Stimulated activated CD4-positive, alpha-beta T cell treated with anti-CD3 and anti-CD28 coated beads, Interleukin-4, amount 100 ng/mL, for 1 hour (primary cell): Measurements from ENCODE around the gene GMCL1.
"Not testable (repeated sequence)": the region's sequence is repeated elsewhere in the genome, so short reads cannot be mapped to it uniquely, and the experiment has no call there.

ENCODE experiments used
- DNase-seq: peaks from one replicate; pipeline ENCODE4 v3.0.0-alpha.2; 2020

The GMCL1 gene

DNA sequence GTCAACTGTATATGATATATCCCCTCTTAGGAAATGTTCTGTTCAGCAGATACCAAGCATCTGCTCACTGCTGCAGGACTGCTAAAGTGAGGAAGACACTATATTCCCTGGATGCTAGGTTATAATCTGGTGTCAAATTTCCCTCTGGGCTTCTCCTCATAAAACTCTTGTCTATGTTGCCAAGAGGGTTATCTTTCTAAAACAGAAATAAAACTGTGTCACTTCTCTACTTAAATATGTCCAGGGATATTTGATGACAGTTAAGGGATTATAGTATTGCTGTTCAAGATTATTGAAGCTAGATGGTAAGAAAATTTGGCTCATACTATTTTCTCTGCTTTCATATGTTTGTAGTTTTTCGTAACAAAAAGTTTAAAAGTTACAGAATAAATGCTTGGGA is 33.8 kb downstream of the GMCL1 start:
- no peak for DNase-seq

DNA sequence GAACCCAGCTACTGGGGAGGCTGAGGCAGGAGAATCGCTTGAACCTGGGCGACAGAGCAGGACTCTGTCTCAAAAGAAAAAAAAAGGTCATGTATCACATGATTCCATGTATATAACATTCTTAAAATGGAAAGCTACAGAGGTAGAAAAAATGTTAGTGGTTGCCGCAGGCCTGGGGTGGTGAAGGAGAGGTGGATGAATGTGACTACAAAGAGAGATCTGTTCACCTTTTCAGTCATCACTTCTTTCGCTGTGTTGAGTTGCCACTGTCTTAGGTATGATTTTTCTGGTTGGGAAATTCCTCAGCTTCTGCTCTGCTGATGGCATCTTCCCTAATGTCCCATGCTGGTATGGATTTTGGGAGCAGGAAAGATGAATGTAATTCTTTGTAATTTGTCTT is 59.0 kb downstream of the GMCL1 start:
- DNase-seq, result no peak

DNA sequence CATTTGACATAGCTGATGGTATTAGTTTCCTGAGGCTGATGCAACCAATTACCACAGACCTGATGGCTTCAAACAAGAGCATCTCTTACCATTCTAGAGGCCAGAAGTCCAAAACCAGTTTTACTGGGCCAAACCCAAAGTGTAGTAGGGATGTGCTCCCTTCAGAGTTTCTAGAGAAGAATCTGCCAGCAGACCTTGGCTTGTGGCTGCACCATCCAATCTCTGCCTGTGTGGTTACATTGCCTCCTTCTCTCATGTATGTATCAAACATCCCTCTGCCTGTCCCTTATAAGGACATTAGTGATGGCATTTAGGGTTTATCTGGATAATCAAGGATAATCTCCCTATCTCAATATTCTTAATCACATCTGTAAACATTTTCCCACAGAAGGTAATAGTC is 59.8 kb downstream of the GMCL1 start:
- DNase-seq, result no peak

DNA sequence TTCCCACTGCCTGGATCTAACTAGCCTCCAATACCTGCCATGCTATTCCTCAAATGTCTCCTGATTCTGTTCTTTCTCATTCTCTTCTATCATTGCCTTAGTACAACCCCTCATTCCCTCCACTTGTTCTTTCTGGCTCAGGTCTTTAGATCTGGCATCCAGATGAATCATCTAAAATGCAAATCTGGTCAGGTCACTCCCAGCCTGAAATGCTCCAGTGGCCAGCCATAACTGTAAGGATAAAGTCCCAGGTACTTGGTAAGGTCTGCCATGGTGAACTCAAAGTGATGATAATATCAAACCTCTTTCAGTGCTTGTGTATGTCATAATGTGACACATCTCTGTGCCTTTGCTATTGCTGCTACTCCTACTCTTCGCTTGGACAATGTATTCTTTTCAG is 61.4 kb downstream of the GMCL1 start:
- no peak for DNase-seq

DNA sequence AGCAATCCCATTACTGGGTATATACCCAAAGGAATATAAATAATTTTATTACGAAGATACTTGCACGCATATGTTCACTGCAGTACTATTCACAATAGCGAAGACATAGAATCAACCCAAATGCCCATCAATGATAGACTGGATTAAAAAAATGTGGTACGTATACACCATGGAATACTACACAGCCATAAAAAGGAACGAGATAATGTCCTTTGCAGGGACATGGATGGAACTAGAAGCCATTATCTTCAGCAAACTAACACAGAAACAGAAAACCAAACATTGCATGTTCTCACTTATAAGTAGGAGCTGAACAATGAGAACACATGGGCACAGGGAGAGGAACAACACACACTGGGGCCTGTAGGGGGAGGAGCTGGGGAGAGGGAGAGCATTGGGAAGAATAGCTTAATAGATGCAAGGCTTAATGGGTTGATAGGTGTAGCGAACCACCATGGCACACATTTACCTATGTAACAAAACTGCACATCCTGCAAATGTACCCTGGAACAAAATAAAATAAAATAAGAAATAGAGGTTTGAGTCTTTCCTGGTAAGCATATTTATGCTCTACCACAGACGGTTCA is 63.5 kb downstream of the GMCL1 start:
- DNase-seq, result not testable (repeated sequence)

DNA sequence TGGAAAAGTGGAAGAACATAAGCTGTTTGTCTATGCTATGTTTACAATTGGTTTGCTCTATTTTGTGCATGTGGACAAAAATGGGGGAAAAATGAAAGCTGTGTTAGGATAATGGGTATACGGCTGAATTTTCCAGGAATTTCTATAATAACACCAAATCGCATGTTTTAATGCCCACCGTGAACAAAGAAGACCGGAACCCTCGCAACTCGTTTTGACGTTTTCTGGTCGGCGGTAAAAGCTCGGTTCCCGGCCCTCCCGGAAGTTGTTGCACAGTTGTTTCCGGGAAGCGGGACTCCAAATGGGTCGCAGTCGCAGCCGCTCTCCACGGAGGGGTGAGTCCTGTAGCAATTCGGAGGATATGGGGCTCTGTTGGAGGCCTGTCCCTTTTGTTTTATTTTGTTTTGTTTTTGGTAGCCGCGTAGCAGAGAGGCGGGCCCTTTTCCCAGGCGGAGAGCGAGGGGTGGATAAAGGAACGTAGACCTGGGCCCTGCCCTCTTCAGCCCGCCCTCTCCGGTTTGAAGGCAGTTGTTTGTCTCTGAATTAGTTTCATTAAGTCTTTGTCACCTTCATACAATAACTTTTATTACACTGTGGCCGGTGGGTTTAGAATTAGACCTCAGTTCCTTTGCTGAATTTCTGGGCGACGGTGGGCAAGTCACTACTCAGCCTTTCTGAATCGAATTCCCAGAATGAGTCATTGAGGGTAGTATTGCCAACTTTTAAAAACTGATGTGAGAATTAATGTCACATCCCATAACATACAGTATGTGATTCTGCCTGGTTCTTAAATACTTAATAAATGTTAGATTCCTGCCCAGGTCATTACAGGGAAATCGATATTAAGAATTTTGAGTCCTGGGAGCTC is 64.5 kb downstream of the GMCL1 start, which contains the start of gene SNRNP27:
Gene SNRNP27 (plus strand): TSS at position 273 of the 868 bp plus-strand sequence. CDS start 29 bp downstream, at position 302.
- peak; percentile 79 for DNase-seq

DNA sequence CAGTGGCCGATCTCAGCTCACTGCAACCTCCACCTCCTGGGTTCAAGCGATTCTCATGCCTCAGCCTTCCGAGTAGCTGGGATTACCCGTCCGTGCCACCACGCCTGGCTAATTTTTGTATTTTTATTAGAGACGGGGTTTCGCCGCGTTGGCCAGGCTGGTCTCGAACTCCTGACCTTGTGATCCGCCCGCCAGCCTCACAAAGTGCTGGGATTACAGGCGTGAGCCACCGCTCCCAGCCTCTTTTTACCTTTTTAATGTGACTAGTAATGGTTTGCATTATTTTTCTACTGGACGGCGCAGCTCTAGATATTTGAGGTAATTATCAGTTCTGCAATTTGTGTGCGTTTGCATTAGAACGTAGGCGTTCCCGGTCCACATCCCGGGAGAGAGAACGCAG is 65.3 kb downstream of the GMCL1 start:
- DNase-seq, result not testable (repeated sequence)

DNA sequence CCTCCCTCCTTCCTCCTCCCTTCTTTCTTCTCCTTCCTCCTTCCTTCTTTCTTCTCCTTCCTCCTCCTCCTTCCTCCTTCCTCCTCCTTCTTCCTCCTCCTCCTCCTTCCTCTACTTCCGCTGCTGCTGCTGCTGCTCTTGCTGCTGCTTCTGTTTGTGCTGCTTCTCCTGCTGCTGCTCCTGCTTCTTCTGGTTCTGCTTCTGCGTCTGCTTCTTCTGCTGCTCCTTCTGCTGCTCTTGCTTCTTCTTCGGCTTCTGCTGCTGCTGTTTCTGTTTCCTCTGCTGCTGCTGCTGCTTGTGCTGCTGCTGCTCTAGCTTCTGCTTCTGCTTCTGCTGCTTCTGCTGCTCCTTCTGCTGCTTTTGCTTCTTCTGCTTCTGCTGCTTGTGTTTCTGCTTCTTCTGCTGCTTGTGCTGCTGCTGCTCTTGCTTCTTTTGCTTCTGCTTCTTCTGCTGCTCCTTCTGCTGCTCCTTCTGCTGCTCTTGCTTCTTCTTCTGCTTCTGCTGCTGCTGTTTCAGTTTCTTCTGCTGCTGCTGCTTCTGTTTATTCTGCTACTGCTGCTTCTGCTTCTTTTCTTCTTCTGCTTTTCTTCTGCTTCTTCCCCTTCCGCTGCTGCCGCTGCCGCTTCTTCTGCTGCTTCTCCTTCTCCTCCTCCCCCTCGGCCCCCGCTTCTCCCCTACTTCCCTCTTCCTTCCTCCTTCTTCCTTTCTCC is 72.9 kb downstream of the GMCL1 start:
- no peak for DNase-seq

DNA sequence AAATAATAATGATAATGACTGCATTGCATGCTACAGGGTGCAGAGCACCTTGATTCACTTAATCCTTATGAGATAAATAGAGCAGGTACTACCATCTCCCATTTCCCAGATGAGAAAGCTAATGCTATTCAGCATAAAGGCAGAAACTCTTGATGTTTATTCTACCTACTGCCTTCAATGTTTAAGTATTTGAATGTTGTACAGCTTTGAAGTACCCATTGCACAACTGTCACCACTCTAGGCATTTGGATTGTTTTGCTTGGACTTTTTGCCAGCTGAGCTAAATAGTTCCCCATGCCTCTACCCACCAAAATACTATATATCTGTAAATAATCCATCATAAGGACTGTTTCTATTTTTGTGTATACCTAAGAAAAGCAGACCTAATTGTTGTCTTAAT is 77.8 kb downstream of the GMCL1 start:
- DNase-seq, result no peak

DNA sequence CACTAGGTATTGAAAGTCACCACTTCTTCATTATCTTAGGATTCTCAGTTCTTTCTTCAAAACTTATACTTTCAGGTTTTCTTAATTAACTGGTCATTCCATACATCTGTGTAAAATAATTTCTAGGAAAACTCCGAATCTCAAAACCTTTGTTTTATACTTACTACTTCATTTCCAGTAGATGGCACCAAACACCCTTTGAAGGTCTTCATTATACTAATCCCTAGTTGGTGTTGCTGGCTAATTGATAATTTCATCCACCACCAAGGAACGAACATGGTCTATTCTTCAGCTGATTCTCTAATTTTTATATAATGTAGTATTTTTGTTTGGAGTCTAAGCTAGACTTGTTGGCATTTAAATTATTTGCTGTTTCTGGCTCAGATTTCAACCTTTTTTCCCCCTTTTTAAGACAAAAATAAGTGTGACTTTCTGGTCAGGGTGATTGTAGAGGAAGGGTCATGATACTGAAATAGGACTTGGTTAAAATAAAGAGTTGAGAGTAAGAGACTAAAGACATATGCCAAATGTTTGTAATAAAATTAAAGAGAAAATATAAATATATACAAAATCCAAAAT is 82.6 kb downstream of the GMCL1 start:
- no peak for DNase-seq

DNA sequence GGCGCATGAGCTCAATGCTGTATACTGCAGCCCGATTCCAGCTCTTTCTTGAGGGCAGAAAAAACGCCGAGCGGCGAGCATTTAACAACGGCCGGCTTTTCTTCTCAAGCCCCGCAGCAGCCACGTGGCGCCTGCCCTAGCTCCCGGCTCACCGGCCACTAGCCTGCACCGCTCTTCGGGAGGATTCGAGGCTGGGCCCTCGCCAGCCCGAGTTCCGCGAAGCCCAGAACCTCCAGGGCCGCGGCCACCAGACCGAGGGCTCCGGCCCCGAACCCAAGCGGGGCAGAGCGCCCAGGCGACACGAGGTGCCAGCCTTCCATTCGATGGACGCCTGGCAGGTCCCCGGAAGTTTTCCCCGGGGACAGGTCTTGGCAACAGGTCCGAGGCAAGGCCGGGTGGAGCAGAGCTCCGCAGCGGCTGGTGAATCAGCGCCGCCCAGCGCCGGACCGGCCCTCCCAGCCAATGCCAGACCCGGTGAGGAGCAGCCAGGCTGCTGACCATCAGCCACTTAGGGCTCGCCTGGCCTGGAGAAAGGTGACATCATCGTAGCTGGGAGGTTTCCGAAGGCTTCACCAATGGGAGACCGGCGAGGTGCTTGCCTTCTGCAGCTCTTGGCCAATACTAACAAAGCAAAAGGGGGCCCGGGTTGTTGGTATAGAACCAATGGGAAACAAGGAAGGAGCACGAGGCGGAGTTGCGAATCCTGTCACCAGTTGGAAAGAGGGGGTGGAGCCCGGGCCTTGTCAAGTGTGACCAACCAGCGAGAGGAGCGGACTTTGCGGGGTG is 84.9 kb downstream of the GMCL1 start:
- DNase-seq, result no peak

DNA sequence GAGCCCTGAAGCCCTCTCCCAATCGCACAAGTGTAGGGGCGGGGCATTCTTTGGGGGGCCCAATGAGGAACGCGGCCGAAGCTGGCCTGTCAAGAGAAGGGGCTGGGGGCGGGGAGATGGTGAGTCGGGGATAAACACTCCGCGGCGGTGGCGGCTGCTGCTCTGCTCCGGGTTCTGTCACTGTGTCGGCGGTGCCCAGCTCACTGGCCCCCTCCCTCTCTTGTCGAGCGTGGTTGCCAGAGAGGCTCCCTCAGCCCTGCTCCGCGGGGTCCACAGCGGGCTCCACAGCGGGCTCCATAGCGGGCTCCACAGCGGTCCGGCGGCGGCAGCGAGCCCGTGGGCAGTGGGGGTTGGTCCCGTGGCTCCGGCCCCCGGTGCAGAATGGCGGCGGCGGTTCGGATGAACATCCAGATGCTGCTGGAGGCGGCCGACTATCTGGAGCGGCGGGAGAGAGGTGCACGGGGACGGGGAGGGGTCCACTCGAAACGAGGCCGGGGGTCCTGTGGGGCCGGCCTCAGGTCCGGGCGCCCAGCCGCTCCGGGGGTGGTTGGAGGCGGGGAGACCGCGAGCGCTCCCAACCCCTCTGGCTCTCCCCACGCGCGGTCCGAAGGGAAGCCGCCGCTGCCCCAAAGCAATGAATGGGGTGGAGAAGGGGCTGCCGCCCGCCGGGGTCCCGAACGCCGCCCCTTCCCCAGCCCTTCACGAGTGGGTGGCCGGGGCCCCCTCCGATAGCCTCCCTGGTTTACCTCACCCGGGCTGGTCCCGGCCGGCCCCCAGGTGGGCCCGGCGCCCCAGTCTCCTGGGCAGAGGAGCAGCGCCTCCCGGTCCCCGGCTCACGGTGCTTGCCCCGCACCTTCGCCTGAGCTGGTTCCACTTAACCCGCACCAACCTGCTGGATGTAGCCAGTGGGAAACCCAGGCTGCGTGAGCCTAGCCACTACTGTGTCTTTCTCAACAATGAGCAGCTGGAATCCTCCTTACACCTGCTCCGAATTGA is 85.8 kb downstream of the GMCL1 start, which contains the start of gene MXD1:
Gene MXD1 (plus strand): TSS at position 160 of the 996 bp plus-strand sequence. CDS start 222 bp downstream, at position 382.
- peak; percentile 99 for DNase-seq

DNA sequence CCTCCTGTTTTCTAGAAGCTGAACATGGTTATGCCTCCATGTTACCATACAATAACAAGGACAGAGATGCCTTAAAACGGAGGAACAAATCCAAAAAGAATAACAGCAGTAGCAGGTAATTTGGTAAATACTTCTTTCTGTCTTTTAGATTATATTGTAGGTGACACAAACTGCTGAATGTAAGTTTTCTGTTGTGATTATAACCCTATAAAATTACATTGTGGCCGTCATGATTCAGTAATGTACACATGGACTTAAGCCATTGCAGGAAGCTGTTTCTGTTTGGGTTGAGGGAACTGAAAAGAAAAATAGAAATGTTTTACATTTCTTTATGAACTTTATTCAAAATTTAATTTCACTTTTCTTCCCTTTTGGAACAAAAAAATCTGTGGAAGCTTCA is 86.6 kb downstream of the GMCL1 start:
- no peak for DNase-seq

DNA sequence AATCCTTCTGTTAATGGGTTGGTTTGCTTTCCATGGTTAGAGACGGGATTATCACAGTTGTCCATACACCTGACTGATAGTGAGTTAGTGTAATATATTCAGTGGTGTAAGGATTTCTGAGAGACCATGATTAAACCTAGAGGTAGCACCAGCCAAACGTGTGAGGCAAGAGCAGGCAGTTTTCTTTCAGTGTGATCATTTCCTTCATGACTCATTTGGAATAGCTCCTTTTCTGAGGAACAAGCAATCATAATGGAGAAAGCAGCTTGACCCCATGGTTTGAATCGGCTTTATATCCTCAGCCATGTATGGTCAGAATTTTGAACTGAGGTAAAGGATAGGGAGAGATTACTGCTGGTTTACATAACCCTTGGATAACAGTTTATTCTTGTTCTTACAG is 88.4 kb downstream of the GMCL1 start:
- no peak for DNase-seq

DNA sequence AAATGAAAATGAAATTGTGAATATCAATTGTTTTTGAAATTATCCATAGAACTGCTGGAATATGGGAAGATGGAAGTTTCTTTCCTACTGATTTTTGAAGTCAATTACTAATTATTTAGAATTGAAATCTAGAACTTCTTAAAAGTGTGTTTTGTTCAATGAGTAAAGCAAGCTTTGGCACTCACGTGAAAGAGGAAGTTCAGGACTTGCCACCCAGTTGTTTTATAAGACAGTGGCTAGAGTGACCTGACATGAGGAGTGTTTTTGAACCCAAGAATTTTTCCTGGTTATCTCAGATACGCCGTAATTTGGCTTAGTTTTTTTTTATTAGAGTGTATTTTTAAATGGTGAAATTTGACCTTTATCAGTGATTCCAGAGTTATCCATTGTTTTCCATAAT is 88.9 kb downstream of the GMCL1 start:
- DNase-seq, result no peak

DNA sequence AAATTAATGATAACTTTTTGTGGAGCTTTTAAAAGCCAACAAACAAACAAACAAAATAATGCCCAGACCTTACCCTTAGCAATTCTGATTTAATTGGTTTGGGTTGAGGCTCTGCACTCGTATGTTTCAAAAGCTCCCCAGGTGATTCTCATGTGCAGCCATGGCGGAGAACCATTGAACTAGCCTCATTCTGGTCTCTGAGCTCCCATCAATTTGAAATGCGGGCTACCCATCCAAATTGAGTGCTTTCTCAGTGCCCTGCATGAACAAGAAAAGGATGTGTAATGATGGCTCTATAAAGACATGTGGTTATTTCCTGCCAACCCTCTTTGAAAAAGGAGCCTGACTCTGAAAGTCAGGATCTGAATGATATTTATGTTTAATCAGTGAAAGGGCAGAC is 93.7 kb downstream of the GMCL1 start:
- DNase-seq, result no peak

DNA sequence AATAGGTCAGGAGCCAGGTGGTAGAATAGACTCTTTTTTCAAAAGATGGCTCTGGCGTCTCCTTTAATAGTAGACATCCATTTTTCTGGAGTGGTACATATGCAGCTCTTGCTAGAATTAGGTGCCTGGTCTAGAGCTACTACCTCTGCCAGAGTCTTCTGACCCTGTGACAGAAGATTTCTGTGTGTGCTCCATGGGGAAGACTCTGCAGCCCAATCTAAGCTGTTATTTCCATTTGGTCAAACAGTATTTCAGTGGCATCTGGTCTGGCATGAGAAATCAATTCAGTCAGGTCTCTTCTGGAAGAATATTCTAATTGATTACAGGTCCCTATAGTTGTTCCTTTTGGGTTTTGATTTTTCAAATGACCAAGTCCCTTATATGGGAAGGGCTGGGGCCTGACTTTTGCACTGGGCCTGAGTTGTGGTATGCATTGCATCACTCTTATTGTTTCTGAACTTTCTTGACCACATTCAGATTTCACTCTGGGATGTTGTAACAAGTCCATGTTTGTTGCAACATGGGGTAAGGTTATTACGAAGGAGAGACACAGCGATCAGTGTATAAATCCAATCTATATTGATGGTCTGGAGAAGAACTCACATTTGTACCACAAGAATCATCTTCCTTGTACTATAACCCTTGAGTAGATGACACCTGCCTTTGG is 97.5 kb downstream of the GMCL1 start:
- DNase-seq, result no peak
